Activated T-helper 17 cell treated with anti-CD3 and anti-CD28 coated beads, Interleukin-2, amount 50 U/mL, for 72 hours (primary cell): ENCODE results near the gene CADPS2. TPM values are rescaled to one million over a fixed set of nuclear protein-coding genes. Genes with fewer than 3 reads are reported as not detected.

Experiments used
- ATAC-seq: fragments of 150-1000 bp; cut with Tn5 transposase; replicated peaks from 2 replicates; pipeline ENCODE4 v1.10.0; 2021; ENCODE audit warnings: mild to moderate bottlenecking, moderate library complexity
- H3K27ac Mint-ChIP-seq: one replicate; pipeline ENCODE4 v1.8.0; 2022; ENCODE audit warnings: mixed read lengths
- H3K27me3 Mint-ChIP-seq: one replicate; pipeline ENCODE4 v1.8.0; 2022; ENCODE audit warnings: mixed read lengths
- H3K36me3 Mint-ChIP-seq: one replicate; pipeline ENCODE4 v1.8.0; 2022; ENCODE audit warnings: low read depth, mild to moderate bottlenecking, mixed read lengths
- H3K4me1 Mint-ChIP-seq: one replicate; pipeline ENCODE4 v1.8.0; 2022; ENCODE audit warnings: mixed read lengths
- H3K4me3 Mint-ChIP-seq: one replicate; pipeline ENCODE4 v1.8.0; 2022; ENCODE audit warnings: mild to moderate bottlenecking, mixed read lengths
- H3K9me3 Mint-ChIP-seq: one replicate; pipeline ENCODE4 v1.8.0; 2022; ENCODE audit warnings: mixed read lengths
- total RNA-seq, 2 donors: library from RNA; stranded (reverse); gene quantifications; one replicate each; pipeline ENCODE4 v1.2.3, GENCODE V29; 2022

CADPS2 gene
- total RNA-seq, 2 donors from 2014 or later = not detected

DNA sequence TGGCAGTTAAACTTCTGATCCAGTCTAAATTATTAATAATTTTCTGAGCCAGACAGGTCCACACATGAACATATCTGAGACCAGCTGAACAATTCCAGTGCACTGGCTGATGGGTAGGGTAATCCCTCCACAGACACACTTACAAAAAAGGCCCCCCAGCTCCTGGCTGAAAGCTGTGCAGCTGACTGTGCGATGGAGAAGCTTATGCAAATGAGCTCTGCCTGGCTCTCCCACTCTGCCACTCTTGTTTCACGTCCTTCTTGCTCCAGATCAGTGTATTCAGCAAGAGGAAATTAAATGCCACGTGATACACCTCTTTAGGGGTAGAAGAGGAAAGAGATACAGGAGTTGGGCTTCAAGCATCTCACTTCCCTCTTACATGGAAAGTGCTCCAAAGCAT lies 505.3 kb downstream of the CADPS2 start:
- ATAC-seq = no peak
- Mint-ChIP-seq H3K27me3 (no peaks in the 10 kb centered on the region), H3K9me3 (no peaks in the 10 kb centered on the region), H3K4me3 (no peak overlapping the region), H3K4me1 (no peaks in the 10 kb centered on the region), H3K36me3 (no peaks in the 10 kb centered on the region), H3K27ac (no peak overlapping the region)

DNA sequence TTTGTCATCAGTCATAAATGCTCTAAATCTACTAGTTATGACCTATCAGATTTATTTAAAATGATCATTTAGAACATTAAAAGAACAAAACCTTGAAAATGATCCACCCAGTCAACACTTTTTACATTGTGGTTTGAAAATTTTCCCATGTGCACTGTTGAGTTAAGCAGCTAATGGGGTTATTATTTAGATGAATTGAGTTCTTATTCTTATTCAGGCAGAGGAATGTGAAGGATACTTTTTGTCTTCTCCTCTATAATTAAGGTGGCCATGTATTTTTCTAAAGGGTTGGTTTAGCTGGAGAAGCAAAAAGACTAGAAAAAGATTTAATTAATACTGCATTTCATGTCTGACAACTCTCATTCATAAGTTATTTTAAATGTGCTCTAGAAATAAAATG lies 506.8 kb downstream of the CADPS2 start:
- Mint-ChIP-seq H3K4me3 (no peak overlapping the region), H3K9me3 (no peaks in the 10 kb centered on the region), H3K4me1 (no peaks in the 10 kb centered on the region), H3K27me3 (no peaks in the 10 kb centered on the region), H3K27ac (no peak overlapping the region), H3K36me3 (no peaks in the 10 kb centered on the region)
- ATAC-seq = no peak

DNA sequence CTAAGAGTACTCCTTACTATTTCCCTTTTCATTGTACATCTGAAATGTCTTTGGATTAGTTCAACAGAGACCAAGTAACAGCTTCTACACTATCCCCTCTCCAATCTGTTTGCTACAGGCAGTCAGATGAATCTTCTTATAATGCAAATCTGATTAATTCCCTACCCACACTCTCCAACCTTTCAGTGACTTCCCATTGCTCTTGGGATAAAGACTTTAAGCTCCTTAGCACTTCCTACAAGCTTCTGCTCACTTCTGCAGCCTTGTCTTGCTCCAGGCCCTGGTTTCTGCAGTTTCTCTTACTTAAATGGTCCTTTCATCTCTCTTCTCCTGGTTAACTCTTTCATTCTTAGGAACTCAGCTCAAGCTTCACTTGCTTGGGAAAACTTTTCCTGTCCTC lies 516.5 kb downstream of the CADPS2 start:
- H3K27ac Mint-ChIP-seq = no peak overlapping the region
- no peak for ATAC-seq
- H3K9me3 Mint-ChIP-seq = no peaks in the 10 kb centered on the region
- no peaks in the 10 kb centered on the region for H3K36me3 Mint-ChIP-seq
- H3K4me3 Mint-ChIP-seq = no peak overlapping the region
- no peaks in the 10 kb centered on the region for H3K4me1 Mint-ChIP-seq
- no peaks in the 10 kb centered on the region for H3K27me3 Mint-ChIP-seq

DNA sequence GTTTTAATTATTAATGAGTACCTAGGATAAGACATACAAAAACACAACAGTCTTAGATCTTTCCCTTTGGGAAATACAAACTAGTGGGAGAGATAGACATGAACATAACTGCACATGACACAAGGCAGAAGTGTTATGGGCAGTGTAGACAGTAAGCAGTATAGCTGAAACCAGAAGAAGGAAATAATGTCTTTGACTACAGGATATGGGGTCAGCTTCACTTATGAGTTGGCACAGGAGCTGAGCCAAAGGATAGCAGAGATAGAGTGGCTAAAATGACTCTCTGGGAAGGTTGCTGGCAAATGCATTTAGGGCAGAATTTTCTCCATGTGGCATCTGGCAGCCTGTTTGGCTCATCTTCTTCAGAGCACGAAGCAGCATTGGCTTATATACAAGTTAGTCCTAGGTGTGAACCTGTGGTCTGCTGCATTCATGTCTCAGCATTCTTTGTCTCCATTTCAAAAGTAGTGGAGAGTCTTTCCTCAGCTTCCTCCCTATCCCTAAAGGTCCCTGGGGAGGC lies 521.4 kb downstream of the CADPS2 start:
- Mint-ChIP-seq H3K9me3 (no peaks in the 10 kb centered on the region), H3K27me3 (no peaks in the 10 kb centered on the region), H3K4me3 (no peak overlapping the region), H3K4me1 (no peaks in the 10 kb centered on the region), H3K27ac (no peak overlapping the region), H3K36me3 (no peaks in the 10 kb centered on the region)
- no peak for ATAC-seq

DNA sequence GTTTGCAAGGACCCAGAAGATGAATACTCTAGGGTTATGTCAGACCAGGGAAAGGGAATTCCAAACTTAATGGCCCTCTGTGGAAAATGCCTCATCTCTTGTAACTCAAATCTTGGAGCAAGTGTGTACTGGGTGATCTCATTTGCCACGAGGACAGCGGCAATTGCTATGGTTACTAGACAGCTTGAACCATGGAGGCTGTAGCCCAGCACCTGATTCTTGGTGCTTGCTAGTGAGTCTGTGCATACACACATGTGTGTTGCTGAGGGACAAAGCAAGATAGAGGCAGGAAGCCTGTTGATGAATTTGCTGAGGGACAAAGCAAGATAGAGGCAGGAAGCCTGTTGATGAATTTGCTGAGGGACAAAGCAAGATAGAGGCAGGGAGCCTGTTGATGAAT lies 523.1 kb downstream of the CADPS2 start:
- no peaks in the 10 kb centered on the region for H3K4me1 Mint-ChIP-seq
- H3K27ac Mint-ChIP-seq = no peak overlapping the region
- H3K4me3 Mint-ChIP-seq = no peak overlapping the region
- H3K27me3 Mint-ChIP-seq = no peaks in the 10 kb centered on the region
- ATAC-seq = no peak
- no peaks in the 10 kb centered on the region for H3K9me3 Mint-ChIP-seq
- no peaks in the 10 kb centered on the region for H3K36me3 Mint-ChIP-seq

DNA sequence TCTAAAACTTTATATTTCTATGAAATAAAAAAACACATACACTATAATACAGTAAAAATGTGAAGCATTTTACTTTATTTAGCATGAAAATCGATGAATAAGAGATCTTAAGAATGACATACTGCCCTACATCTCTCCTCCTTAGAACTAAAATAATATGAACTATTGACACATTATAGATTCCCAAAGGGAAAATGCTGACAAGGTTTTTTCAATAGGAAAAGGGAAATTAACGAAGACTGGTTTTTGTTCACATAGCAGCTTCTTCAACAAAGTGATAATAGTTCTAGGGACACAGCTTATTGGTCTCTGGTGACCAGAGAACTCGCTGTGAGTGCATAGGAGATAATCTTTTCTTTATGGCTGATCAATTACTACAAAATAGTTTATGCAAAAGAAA lies 523.8 kb downstream of the CADPS2 start:
- Mint-ChIP-seq H3K36me3 (no peaks in the 10 kb centered on the region), H3K4me3 (no peak overlapping the region), H3K27me3 (no peaks in the 10 kb centered on the region), H3K4me1 (no peaks in the 10 kb centered on the region), H3K9me3 (no peaks in the 10 kb centered on the region), H3K27ac (no peak overlapping the region)
- no peak for ATAC-seq

DNA sequence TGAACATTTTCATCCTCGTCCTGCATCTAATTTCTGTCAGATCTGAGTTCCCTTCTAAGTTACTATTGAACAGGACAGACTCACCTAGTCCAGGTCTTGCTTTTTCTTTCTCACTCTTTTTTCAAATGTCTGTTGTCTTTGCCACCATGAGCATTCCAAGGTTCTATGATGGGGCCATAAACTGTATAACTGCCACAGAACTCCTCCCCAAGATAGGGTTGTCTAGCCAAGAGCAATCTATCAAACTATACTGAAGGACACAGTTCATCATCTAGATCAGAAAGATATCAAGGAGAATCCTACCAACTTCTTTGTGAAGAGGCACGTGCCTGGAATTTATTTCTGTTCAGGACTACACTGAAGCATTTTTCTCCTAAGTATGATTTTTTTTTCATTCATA lies 531.6 kb downstream of the CADPS2 start:
- Mint-ChIP-seq H3K27ac (no peak overlapping the region), H3K4me3 (no peak overlapping the region), H3K36me3 (no peaks in the 10 kb centered on the region), H3K4me1 (no peaks in the 10 kb centered on the region), H3K27me3 (no peaks in the 10 kb centered on the region), H3K9me3 (peaks cover 10% of the 10 kb centered on the region)
- ATAC-seq = no peak

DNA sequence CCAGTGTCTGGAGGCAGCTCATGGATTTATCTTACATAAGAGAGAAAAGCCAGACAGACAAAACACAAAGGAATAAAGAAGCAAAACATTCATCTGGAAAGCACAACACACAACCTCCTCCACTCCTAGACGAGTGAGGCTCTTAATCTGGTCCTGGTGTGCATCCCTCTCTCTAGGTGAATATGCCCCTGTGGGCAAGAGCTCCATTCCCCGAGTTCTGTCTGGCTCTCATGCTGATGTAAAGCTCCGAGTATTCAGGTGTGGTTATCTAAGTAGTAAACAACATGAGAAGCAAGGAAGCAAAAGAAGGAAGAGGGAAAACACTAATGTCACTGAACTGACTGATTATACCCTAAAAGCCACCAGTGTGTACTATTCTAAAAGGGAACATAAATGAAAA lies 533.8 kb downstream of the CADPS2 start:
- no peaks in the 10 kb centered on the region for H3K27me3 Mint-ChIP-seq
- H3K36me3 Mint-ChIP-seq = no peaks in the 10 kb centered on the region
- no peak overlapping the region for H3K4me3 Mint-ChIP-seq
- H3K4me1 Mint-ChIP-seq = no peaks in the 10 kb centered on the region
- H3K9me3 Mint-ChIP-seq = peaks cover 10% of the 10 kb centered on the region
- ATAC-seq = no peak
- H3K27ac Mint-ChIP-seq = no peak overlapping the region

DNA sequence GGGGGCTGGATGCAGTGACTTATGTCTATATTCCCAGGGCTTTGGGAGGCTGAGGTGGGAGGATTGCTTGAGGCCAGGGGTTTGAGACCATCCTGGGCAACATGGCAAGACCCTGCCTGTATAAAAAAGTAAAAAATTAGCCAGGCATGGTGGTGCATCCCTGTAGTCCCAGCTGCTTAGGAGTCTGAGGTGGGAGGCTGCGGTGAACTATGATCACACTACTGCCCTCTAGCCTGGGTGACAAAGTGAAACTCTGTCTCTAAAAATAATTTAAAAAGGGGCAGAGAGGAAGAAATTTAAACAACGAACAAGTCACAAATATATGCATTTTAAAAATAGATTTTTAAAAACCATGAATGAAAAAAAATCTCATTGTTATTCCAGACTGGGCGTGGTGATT lies 535.6 kb downstream of the CADPS2 start:
- Mint-ChIP-seq H3K27ac (no peak overlapping the region), H3K4me3 (no peak overlapping the region), H3K9me3 (peaks cover 3% of the 10 kb centered on the region), H3K36me3 (no peaks in the 10 kb centered on the region), H3K27me3 (no peaks in the 10 kb centered on the region), H3K4me1 (no peaks in the 10 kb centered on the region)
- ATAC-seq = no peak

DNA sequence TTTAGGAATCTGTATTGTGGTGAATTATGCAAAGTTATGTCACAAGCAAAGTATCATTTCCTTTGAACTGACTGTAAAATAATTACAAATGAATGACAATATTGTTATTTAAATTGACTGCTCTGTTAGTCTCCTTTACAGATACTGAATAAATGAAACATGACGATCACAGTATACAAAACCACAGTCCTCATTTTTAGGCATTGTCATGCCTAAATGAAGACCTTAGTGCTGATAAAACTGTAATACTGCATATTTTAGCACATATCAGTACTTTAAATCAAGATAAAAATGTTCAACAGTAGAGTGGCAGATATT lies 542.0 kb downstream of the CADPS2 start:
- H3K4me1 Mint-ChIP-seq = no peaks in the 10 kb centered on the region
- no peaks in the 10 kb centered on the region for H3K36me3 Mint-ChIP-seq
- no peak overlapping the region for H3K27ac Mint-ChIP-seq
- no peak overlapping the region for H3K4me3 Mint-ChIP-seq
- no peak for ATAC-seq
- H3K9me3 Mint-ChIP-seq = no peaks in the 10 kb centered on the region
- no peaks in the 10 kb centered on the region for H3K27me3 Mint-ChIP-seq

DNA sequence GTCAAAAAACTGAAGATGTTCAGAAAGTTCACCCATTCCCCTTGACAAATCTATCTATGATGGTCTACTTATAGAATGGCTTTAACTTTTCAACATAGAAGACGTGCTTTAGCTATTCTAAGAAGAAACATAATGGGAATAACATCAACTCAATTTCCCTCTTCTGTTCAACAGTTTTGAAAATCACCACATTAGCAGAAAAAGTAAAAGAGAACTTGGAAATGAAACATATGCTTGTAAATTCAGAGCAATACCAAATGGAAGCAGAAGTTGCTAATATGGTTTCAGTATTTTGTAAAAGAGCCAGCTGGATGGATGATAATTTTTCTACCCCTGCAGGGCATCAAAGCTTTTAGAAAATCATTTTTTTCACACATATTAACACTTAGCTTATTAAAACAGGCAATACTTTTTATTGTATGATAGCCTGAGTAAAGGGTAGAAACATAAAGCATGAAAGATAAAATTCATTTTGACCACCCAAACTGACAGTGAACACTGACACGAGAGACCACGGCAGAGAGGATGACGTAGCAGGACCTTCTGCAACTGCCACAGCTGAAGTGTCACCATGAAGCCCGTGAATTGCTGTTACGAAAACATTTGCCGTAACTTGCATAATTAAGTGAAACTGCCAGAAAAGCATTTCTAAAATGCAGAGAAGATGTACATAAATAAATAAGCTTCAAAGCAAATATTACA lies 542.5 kb downstream of the CADPS2 start:
- no peaks in the 10 kb centered on the region for H3K27me3 Mint-ChIP-seq
- H3K27ac Mint-ChIP-seq = no peak overlapping the region
- no peaks in the 10 kb centered on the region for H3K9me3 Mint-ChIP-seq
- H3K4me3 Mint-ChIP-seq = no peak overlapping the region
- no peaks in the 10 kb centered on the region for H3K36me3 Mint-ChIP-seq
- no peaks in the 10 kb centered on the region for H3K4me1 Mint-ChIP-seq
- ATAC-seq = no peak

DNA sequence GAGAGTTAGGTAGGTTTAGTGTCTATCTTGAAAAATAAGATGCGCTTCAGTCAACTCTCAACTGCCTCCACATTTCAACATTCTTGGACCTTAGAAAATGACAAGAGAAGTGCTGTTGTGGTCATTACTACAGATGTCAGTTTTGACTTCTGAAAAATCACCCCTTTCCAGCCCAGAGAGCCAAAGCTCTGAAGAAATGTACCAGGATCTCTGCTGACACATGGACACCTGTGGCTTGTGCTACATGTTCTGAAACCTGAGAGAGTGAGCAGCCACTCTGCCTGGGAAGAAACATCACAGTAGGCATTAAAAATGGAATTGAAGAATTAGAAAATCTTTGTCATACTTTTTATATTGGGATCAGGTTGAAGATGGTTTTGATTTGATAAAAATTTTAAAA lies 545.8 kb downstream of the CADPS2 start:
- H3K9me3 Mint-ChIP-seq = no peaks in the 10 kb centered on the region
- ATAC-seq = no peak
- no peak overlapping the region for H3K27ac Mint-ChIP-seq
- no peaks in the 10 kb centered on the region for H3K36me3 Mint-ChIP-seq
- no peaks in the 10 kb centered on the region for H3K27me3 Mint-ChIP-seq
- no peak overlapping the region for H3K4me3 Mint-ChIP-seq
- H3K4me1 Mint-ChIP-seq = no peaks in the 10 kb centered on the region

DNA sequence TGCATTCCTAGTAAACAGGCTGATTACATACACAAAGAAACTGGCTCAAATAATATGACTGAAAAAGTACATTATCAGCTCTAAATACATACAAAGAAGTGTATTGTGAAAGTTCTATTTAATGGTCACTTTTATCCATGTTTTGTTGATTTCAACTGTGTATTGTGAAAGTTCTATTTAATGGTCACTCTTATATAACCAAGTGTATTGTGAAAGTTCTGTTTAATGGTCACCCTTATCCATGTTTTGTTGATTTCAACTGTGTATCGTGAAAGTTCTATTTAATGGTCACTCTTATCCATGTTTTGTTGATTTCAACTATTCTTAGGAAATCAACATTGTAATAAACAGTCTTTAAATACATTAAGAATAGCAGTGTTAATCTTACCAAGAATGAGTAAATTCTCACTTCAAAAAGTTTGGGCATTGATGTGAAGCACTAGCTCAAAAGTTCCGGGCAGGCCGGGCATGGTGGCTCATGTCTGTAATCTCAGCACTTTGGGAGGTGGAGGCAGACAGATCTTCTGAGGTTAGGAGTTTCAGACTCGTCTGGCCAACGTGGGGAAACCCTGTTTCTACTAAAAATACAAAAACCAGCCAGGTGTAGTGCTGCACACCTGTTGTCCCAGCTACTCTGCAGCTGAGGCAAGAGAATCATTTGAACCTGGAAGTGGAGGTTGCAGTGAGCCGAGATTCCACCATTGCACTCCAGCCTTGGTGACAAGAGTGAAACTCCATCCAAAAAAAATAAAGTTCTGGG lies 546.9 kb downstream of the CADPS2 start:
- H3K27ac Mint-ChIP-seq = no peak overlapping the region
- no peak overlapping the region for H3K4me3 Mint-ChIP-seq
- ATAC-seq = no peak
- H3K9me3 Mint-ChIP-seq = no peaks in the 10 kb centered on the region
- no peaks in the 10 kb centered on the region for H3K36me3 Mint-ChIP-seq
- H3K4me1 Mint-ChIP-seq = no peaks in the 10 kb centered on the region
- no peaks in the 10 kb centered on the region for H3K27me3 Mint-ChIP-seq

DNA sequence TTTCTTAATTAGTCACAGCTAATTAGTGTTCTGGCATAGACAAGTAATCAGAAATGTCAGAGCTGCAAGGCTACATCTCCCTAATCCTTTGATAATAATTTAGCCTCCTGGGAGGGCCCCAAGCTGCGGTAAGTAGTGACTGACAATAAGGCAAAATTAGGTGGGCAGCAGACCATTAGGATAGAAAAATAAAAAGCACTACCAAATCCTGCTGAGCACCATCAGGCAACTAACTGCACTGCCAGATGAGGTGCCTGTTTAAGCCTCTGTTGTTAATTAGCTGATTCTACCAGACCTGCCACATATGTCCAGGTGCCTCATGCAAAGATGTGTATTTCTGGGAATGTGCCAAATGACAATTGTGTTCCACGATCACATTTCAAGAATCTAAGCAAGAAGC lies 549.2 kb downstream of the CADPS2 start:
- Mint-ChIP-seq H3K36me3 (no peaks in the 10 kb centered on the region), H3K27me3 (no peaks in the 10 kb centered on the region), H3K9me3 (no peaks in the 10 kb centered on the region), H3K27ac (no peak overlapping the region), H3K4me1 (no peaks in the 10 kb centered on the region), H3K4me3 (no peak overlapping the region)
- ATAC-seq = no peak

DNA sequence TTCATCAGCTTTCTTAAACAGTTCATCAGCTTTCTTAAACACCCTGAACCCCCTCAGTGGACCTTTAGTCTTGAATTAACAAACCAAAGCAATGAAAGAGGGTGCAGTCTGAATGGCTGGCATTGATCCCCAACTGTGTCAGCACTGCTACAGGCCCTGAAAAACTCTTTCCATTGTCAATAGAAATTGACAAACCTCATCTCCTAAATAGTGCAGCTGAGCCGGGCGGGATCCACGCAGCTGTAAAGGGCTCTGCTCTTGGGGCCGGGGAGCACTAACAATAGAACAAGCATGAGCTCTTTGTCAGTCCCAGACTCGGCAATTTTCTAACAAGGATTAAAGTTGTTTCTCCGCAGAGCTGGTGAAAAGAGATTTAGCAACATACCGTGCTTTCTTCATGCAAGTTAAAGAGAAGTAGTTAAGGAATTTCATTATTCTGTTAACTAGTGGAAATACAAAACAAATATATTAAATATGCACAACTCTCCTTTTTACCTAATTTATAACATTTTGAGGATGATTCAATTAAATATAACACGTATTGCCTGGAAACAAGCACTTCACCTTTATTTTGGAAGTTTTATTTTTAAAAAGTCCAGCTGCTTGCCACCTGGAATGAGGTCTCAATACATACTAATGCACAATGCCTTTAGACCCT lies 557.0 kb downstream of the CADPS2 start:
- no peaks in the 10 kb centered on the region for H3K9me3 Mint-ChIP-seq
- peaks cover 4% of the 10 kb centered on the region for H3K27me3 Mint-ChIP-seq
- no peaks in the 10 kb centered on the region for H3K36me3 Mint-ChIP-seq
- no peak overlapping the region for H3K27ac Mint-ChIP-seq
- H3K4me3 Mint-ChIP-seq = no peak overlapping the region
- no peak for ATAC-seq
- no peaks in the 10 kb centered on the region for H3K4me1 Mint-ChIP-seq
